ENCODE measurements around the gene FAIM2. TPM values are rescaled to one million over a fixed set of nuclear protein-coding genes. Genes with fewer than 3 reads are reported as not detected.

FAIM2 gene
- total and polyA plus RNA-seq, 2 experiments from 2014 or later = 0.86 to 4.6 TPM

DNA sequence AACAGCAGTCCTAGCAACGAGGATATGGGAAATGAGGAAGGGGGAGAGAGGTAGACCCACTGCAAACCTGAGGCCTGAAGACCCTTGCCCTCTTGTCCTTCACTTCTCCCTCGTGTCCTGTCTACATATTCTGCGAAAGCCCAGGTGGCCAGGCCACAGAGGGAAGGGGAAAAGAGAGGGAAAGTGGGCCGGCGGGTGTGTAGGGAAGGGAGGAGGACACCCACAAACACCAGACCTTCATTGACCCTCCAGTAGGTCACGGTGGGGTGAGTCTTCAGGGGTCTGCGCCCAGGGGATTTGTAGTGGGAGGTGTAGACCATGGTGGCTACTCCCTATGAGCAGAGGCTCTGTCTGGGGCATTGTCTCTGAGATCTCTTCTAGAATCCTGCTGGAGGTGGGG lies 3.8 kb downstream of the FAIM2 start:
- H3K9ac ChIP-seq = no peak overlapping the region
- 72 to 75% methylated on average over 7 of the region's 7 CpGs for WGBS, 2 experiments (ENCODE audit: low coverage in 1 of 2, low lambda C conversion rate in 2 of 2, missing lambda C conversion rate in 2 of 2)
- in situ Hi-C loops (cut with MboI) = no loop called here

GRCh38 chr12:49899286-49899843 lies 4.3 kb downstream of the FAIM2 start:
- 97 to 98% methylated on average over 9 of the region's 9 CpGs for WGBS, 2 experiments (ENCODE audit: low coverage in 1 of 2, low lambda C conversion rate in 2 of 2, missing lambda C conversion rate in 2 of 2)
- Histone ChIP-seq H3K9ac (no peak overlapping the region), H2AFZ (no peak overlapping the region), H3K36me3 (ENCODE audit: low read depth) (no peaks in the 10 kb centered on the region), H3K4me2 (ENCODE audit: unreplicated experiment) (no peak overlapping the region), H3K9me2 (ENCODE audit: insufficient read depth) (no peaks in the 10 kb centered on the region), H4K20me1 (ENCODE audit: insufficient read depth) (no peaks in the 10 kb centered on the region), H3K9me3 (ENCODE audit: low read depth) (no peaks in the 10 kb centered on the region), H3K27me3 (replicated peaks; ENCODE audit: insufficient read depth) (no peaks in the 10 kb centered on the region), H3F3A (ENCODE audit: insufficient read depth) (no peaks in the 10 kb centered on the region), H3K79me2 (ENCODE audit: insufficient read depth) (no peaks in the 10 kb centered on the region), H3K4me1 (ENCODE audit: insufficient read depth) (no peaks in the 10 kb centered on the region), H3K4me3 (no peak overlapping the region), H3K27ac (no peak overlapping the region)
- in situ Hi-C loops (cut with MboI) = no loop called here
- no peak for TF ChIP-seq EZH2phosphoT487 (IDR thresholded peaks at IDR 0.05; ENCODE audit: insufficient read depth, low read depth)
- TF ChIP-seq EZH2 (IDR thresholded peaks at IDR 0.05; ENCODE audit: insufficient read depth, poor library complexity, severe bottlenecking) = no peak
- no peak for DNase-seq

More for the DNA sequence above, 3.8 kb downstream of the FAIM2 start:
- Histone ChIP-seq H3K79me2 (ENCODE audit: insufficient read depth) (no peaks in the 10 kb centered on the region), H4K20me1 (ENCODE audit: insufficient read depth) (no peaks in the 10 kb centered on the region), H3K4me3 (no peak overlapping the region), H3K9me2 (ENCODE audit: insufficient read depth) (no peaks in the 10 kb centered on the region), H3K9me3 (ENCODE audit: low read depth) (no peaks in the 10 kb centered on the region), H3K4me2 (ENCODE audit: unreplicated experiment) (no peak overlapping the region), H3K36me3 (ENCODE audit: low read depth) (no peaks in the 10 kb centered on the region), H3K27me3 (replicated peaks; ENCODE audit: insufficient read depth) (no peaks in the 10 kb centered on the region), H3K27ac (no peak overlapping the region), H3K4me1 (ENCODE audit: insufficient read depth) (no peaks in the 10 kb centered on the region), H3F3A (ENCODE audit: insufficient read depth) (no peaks in the 10 kb centered on the region), H2AFZ (no peak overlapping the region)
- TF ChIP-seq EZH2 (IDR thresholded peaks at IDR 0.05; ENCODE audit: insufficient read depth, poor library complexity, severe bottlenecking) (no peak), EZH2phosphoT487 (IDR thresholded peaks at IDR 0.05; ENCODE audit: insufficient read depth, low read depth) (no peak)
- no peak for DNase-seq

DNA sequence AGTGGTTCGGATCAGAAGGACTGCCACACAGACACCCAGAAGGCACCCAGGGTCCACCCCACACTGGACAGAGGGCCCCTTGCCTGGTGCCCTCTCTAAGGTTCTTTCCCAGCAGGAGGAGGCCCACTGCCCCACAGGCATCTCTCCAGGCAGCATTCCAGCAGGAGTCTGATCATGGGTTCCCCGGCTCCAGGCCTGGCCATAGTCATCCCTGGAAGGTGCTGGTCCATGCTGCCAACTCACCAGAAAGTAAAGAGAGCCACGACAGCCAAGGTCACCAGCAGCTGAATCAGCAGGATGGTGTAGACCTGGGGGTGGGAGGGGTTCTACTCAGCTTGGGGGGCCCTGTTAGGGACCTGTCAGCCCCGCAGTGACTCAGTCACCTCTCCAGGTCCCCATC lies 6.4 kb downstream of the FAIM2 start:
- Histone ChIP-seq H4K20me1 (ENCODE audit: insufficient read depth) (no peaks in the 10 kb centered on the region), H3K4me3 (no peak overlapping the region), H2AFZ (no peak overlapping the region), H3K4me2 (ENCODE audit: unreplicated experiment) (no peak overlapping the region), H3K27ac (no peak overlapping the region), H3K9ac (no peak overlapping the region), H3K27me3 (replicated peaks; ENCODE audit: insufficient read depth) (no peaks in the 10 kb centered on the region), H3K79me2 (ENCODE audit: insufficient read depth) (no peaks in the 10 kb centered on the region), H3K36me3 (ENCODE audit: low read depth) (no peaks in the 10 kb centered on the region), H3K4me1 (ENCODE audit: insufficient read depth) (no peaks in the 10 kb centered on the region), H3K9me3 (ENCODE audit: low read depth) (no peaks in the 10 kb centered on the region), H3F3A (ENCODE audit: insufficient read depth) (no peaks in the 10 kb centered on the region), H3K9me2 (ENCODE audit: insufficient read depth) (no peaks in the 10 kb centered on the region)
- in situ Hi-C loops (cut with MboI) = no loop called here
- DNase-seq = peak; percentile 24
- WGBS, 2 experiments (ENCODE audit: low coverage in 1 of 2, low lambda C conversion rate in 2 of 2, missing lambda C conversion rate in 2 of 2) = 72 to 76% methylated on average over 3 to 4 of the region's 4 CpGs
- TF ChIP-seq EZH2 (IDR thresholded peaks at IDR 0.05; ENCODE audit: insufficient read depth, poor library complexity, severe bottlenecking) (no peak), EZH2phosphoT487 (IDR thresholded peaks at IDR 0.05; ENCODE audit: insufficient read depth, low read depth) (no peak)

DNA sequence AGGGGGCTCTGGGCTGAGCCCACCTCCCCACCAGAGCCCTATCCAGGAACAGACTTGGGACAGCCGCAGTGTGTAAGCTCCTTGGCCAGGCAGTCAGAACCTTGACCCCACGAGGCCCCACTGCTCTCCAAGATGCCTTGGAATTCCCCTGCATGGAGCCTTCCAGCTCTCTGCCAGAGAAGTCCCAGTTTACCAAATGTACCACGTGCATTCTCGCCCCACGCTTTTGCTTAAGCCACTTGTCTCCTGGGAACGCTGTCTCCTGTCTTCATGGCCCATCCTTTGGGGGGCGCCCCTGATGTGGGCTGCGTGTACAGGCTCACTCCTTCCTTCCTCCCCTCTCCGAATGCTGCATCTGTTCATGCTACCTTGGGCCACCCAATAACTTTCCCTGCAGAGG lies 7.9 kb downstream of the FAIM2 start:
- no peak for DNase-seq
- no peaks in the 10 kb centered on the region for H3K27me3 ChIP-seq (replicated peaks; ENCODE audit: insufficient read depth)
- H2AFZ ChIP-seq = no peak overlapping the region
- no peaks in the 10 kb centered on the region for H3K9me3 ChIP-seq (ENCODE audit: low read depth)
- WGBS, 2 experiments (ENCODE audit: low coverage in 1 of 2, low lambda C conversion rate in 2 of 2, missing lambda C conversion rate in 2 of 2) = 80 to 87% methylated on average over 9 of the region's 9 CpGs
- no peak overlapping the region for H3K9ac ChIP-seq
- H3F3A ChIP-seq (ENCODE audit: insufficient read depth) = no peaks in the 10 kb centered on the region
- no peak overlapping the region for H3K27ac ChIP-seq
- H3K4me3 ChIP-seq = no peak overlapping the region
- no peak overlapping the region for H3K4me2 ChIP-seq (ENCODE audit: unreplicated experiment)
- H4K20me1 ChIP-seq (ENCODE audit: insufficient read depth) = no peaks in the 10 kb centered on the region
- no peaks in the 10 kb centered on the region for H3K36me3 ChIP-seq (ENCODE audit: low read depth)
- H3K4me1 ChIP-seq (ENCODE audit: insufficient read depth) = no peaks in the 10 kb centered on the region
- no peaks in the 10 kb centered on the region for H3K9me2 ChIP-seq (ENCODE audit: insufficient read depth)
- in situ Hi-C loops (cut with MboI) = no loop called here
- no peak for TF ChIP-seq EZH2phosphoT487 (IDR thresholded peaks at IDR 0.05; ENCODE audit: insufficient read depth, low read depth)
- no peaks in the 10 kb centered on the region for H3K79me2 ChIP-seq (ENCODE audit: insufficient read depth)

DNA sequence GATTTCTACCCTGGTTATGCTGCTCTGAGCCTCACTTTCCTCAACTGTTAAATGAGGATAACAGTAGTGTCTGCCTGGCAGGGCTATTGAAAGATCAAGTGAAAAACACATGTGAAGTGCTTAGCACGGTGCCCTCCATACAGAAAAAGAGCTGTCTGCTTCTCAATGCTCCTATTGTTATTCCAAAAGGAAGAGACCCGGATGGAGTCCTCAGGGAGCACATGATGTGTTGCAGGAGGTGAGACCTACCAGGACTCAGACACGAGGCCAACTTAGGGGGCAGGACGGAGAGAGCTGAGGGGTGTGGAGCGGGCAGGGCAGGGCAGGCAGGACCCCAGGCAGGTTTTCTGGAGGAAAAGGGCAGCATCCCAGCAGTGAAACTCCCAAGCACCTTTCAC lies 8.9 kb downstream of the FAIM2 start:
- Histone ChIP-seq H4K20me1 (ENCODE audit: insufficient read depth) (no peaks in the 10 kb centered on the region), H3K4me3 (no peak overlapping the region), H3K4me1 (ENCODE audit: insufficient read depth) (no peaks in the 10 kb centered on the region), H3K9me2 (ENCODE audit: insufficient read depth) (no peaks in the 10 kb centered on the region), H3K9ac (no peak overlapping the region), H3F3A (ENCODE audit: insufficient read depth) (no peaks in the 10 kb centered on the region), H3K79me2 (ENCODE audit: insufficient read depth) (no peaks in the 10 kb centered on the region), H3K27me3 (replicated peaks; ENCODE audit: insufficient read depth) (no peaks in the 10 kb centered on the region), H3K4me2 (ENCODE audit: unreplicated experiment) (no peak overlapping the region), H3K36me3 (ENCODE audit: low read depth) (no peaks in the 10 kb centered on the region), H2AFZ (no peak overlapping the region), H3K9me3 (ENCODE audit: low read depth) (no peaks in the 10 kb centered on the region), H3K27ac (no peak overlapping the region)
- 53 to 67% methylated on average over 5 of the region's 5 CpGs for WGBS, 2 experiments (ENCODE audit: low coverage in 1 of 2, low lambda C conversion rate in 2 of 2, missing lambda C conversion rate in 2 of 2)
- DNase-seq = no peak
- in situ Hi-C loops (cut with MboI) = no loop called here
- TF ChIP-seq EZH2phosphoT487 (IDR thresholded peaks at IDR 0.05; ENCODE audit: insufficient read depth, low read depth) (no peak), EZH2 (IDR thresholded peaks at IDR 0.05; ENCODE audit: insufficient read depth, poor library complexity, severe bottlenecking) (no peak)

Measured in GM23248 (cell line).